Gastrocnemius medialis (tissue), 4 donors: ENCODE results near the gene EPHX1.

ENCODE experiments used
- CTCF ChIP-seq, 5 experiments: fragments of 450-650 bp in 3 of 5; fragments of 200-600 bp in 2 of 5; sonication (generic) in 2 of 5; IDR thresholded peaks in 4 of 5; conservative IDR thresholded peaks in 1 of 5; 1 replicate in 4 of 5; 2 replicates in 1 of 5; pipeline ENCODE4 v1.5.1; 2016 to 2019; ENCODE audit warnings: antibody characterized with exemption in 5 of 5, mild to moderate bottlenecking in 3 of 5, moderate library complexity in 3 of 5
- POLR2A ChIP-seq, 2 donors: fragments of 450-650 bp; IDR thresholded peaks; one replicate each; pipeline ENCODE4 v1.6.1; 2017; ENCODE audit warnings: antibody characterized with exemption in 2 of 2, mild to moderate bottlenecking in 2 of 2, moderate library complexity in 2 of 2

GRCh38 chr1:225835856-225836255 lies 25.9 kb downstream of the EPHX1 start:
- TF ChIP-seq POLR2A (IDR thresholded peaks at IDR 0.05) (no peak), CTCF (IDR thresholded peaks at IDR 0.05 in 4 of 5, conservative IDR thresholded peaks at IDR 0.05 in 1 of 5) (no peak)
